MCF 10A (cell line): ENCODE measurements around the gene FAM228A. TPM values are rescaled to one million over a fixed set of nuclear protein-coding genes. Genes with fewer than 3 reads are reported as not detected.

Source experiments
- BruUV-seq: library from RNA; stranded (reverse); fragments of 400-500 nt; replicated peaks from 2 replicates; lab custom pipeline; 2021; lab: Mats Ljungman, UMichigan
- CTCF ChIA-PET: fragments of 300-600 bp; sonication (Branson Sonifier 250); formaldehyde crosslinking; extraction: SDS; loops from one replicate; lab custom pipeline; 2021; ENCODE audit warnings: antibody characterized with exemption, inconsistent platforms; lab: Yijun Ruan, JAX
- POLR2A ChIA-PET: fragments of 300-600, 350-650 bp; sonication (Branson Sonifier 250); formaldehyde crosslinking; extraction: SDS; loops from one replicate; lab custom pipeline; 2020; ENCODE audit warnings: antibody characterized with exemption, inconsistent platforms; lab: Yijun Ruan, JAX
- DNase-seq: peaks from one replicate; pipeline ENCODE4 v3.0.0-alpha.2; 2018; ENCODE audit not compliant: unreplicated experiment
- H3K27ac Mint-ChIP-seq: one replicate; pipeline ENCODE4 v1.8.0; 2022; ENCODE audit warnings: mild to moderate bottlenecking, low read depth, mixed read lengths; ENCODE audit not compliant: unreplicated experiment
- H3K27me3 Mint-ChIP-seq: one replicate; pipeline ENCODE4 v1.8.0; 2022; ENCODE audit warnings: mixed read lengths; ENCODE audit not compliant: insufficient read depth, unreplicated experiment
- H3K36me3 Mint-ChIP-seq: one replicate; pipeline ENCODE4 v1.8.0; 2022; ENCODE audit warnings: mild to moderate bottlenecking, moderate library complexity, mixed read lengths; ENCODE audit not compliant: insufficient read depth, unreplicated experiment
- H3K4me1 Mint-ChIP-seq: one replicate; pipeline ENCODE4 v1.8.0; 2022; ENCODE audit warnings: mixed read lengths; ENCODE audit not compliant: insufficient read depth, unreplicated experiment
- H3K4me3 Mint-ChIP-seq: one replicate; pipeline ENCODE4 v1.8.0; 2022; ENCODE audit warnings: mild to moderate bottlenecking, moderate library complexity, mixed read lengths; ENCODE audit not compliant: unreplicated experiment
- H3K9me3 Mint-ChIP-seq: one replicate; pipeline ENCODE4 v1.8.0; 2022; ENCODE audit warnings: mixed read lengths; ENCODE audit not compliant: unreplicated experiment
- CTCF ChIP-seq: fragments of 200-600 bp; IDR thresholded peaks from one replicate; pipeline ENCODE4 v1.8.0; 2022; ENCODE audit warnings: antibody characterized with exemption, mild to moderate bottlenecking; ENCODE audit not compliant: unreplicated experiment
- intact Hi-C: fragments of 100-400 bp; cut with micrococcal nuclease; formaldehyde crosslinking; loops from 2 replicates; pipeline ENCODE4 v1.14.1; 2022
- total RNA-seq: library from RNA; stranded (reverse); gene quantifications from 2 replicates; pipeline ENCODE4 v1.2.3, GENCODE V29; 2022

FAM228A gene
- total RNA-seq, 1 experiment from 2014 or later: not detected

DNA sequence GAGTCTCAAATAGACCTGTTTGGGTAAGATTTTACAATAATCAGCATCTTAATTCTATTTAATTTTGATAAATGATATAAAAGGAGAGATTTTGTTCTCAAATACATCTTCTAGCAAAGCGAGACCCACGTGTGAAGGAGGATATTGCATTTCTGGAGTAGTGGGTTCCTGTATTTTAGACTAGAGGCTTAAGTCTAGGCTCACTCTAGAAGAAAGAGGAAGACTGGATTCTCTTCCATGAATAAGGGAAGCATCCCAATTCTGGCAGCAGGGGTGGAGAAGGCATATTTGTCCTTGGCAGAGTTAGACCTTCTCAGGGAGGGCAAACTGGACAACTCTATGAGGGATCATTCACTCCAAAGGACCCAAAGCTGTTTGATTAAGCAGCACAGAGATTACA lies 11.3 kb upstream of the FAM228A start:
- no peak for TF ChIP-seq CTCF
- Mint-ChIP-seq H3K36me3 (peaks cover 7% of the 10 kb centered on the region), H3K4me1 (no peaks in the 10 kb centered on the region), H3K27ac (no peak overlapping the region), H3K27me3 (no peaks in the 10 kb centered on the region), H3K9me3 (no peaks in the 10 kb centered on the region), H3K4me3 (no peak overlapping the region)
- BruUV-seq: no TSS peak
- no peak for DNase-seq
- intact Hi-C loops: loop anchor here (10.0 kb wide), 1 partner anchor 339 kb away; no protein-coding TSS in a partner anchor
- ChIA-PET CTCF (interaction anchor here (0.6 to 1.0 kb wide), 5 partner anchors 41 to 721 kb away, joined by 3 to 6 read pairs (median 3); partner anchors contain the start of gene PFN4), POLR2A (interaction anchor here (0.8 kb wide), 1 partner anchor 79 kb away, joined by 4 read pairs; no protein-coding TSS in a partner anchor)

- H3K4me3 Mint-ChIP-seq: no peak overlapping the region
- ChIA-PET CTCF (interaction anchor here (0.6 to 1.0 kb wide), 5 partner anchors 42 to 722 kb away, joined by 3 to 6 read pairs (median 3); partner anchors contain the start of gene PFN4), POLR2A (interaction anchor here (0.8 kb wide), 1 partner anchor 80 kb away, joined by 4 read pairs; no protein-coding TSS in a partner anchor)
- BruUV-seq: no TSS peak
- TF ChIP-seq CTCF: peak; percentile 60
- H3K36me3 Mint-ChIP-seq: peaks cover 10% of the 10 kb centered on the region
- H3K4me1 Mint-ChIP-seq: no peaks in the 10 kb centered on the region
- no peaks in the 10 kb centered on the region for H3K27me3 Mint-ChIP-seq
- no peaks in the 10 kb centered on the region for H3K9me3 Mint-ChIP-seq
- peak; percentile 38 for DNase-seq
- H3K27ac Mint-ChIP-seq: no peak overlapping the region
- intact Hi-C loops: loop anchor here (1.0 to 10.0 kb wide), 3 partner anchors 80 to 340 kb away; partner anchors contain the start of gene TP53I3
These were observed 10.4 kb upstream of the FAM228A start for GRCh38 chr2:24164416-24164973.

- BruUV-seq: no TSS peak
- CTCF ChIA-PET: no interaction called here
- peaks cover 10% of the 10 kb centered on the region for H3K36me3 Mint-ChIP-seq
- no peaks in the 10 kb centered on the region for H3K4me1 Mint-ChIP-seq
- DNase-seq: no peak
- no peaks in the 10 kb centered on the region for H3K9me3 Mint-ChIP-seq
- intact Hi-C loops: loop anchor here (10.0 kb wide), 1 partner anchor 344 kb away; no protein-coding TSS in a partner anchor
- no peak overlapping the region for H3K4me3 Mint-ChIP-seq
- no peaks in the 10 kb centered on the region for H3K27me3 Mint-ChIP-seq
- H3K27ac Mint-ChIP-seq: no peak overlapping the region
- POLR2A ChIA-PET: interaction anchor here (1.4 kb wide), 1 partner anchor 11 kb away, joined by 3 read pairs; no protein-coding TSS in a partner anchor
- TF ChIP-seq CTCF: no peak
These were observed 5.8 kb upstream of the FAM228A start for GRCh38 chr2:24169023-24169422.

GRCh38 chr2:24175631-24176187 lies 856 bp downstream of the FAM228A start:
- DNase-seq: no peak
- Mint-ChIP-seq H3K4me3 (no peak overlapping the region), H3K9me3 (no peaks in the 10 kb centered on the region), H3K27me3 (no peaks in the 10 kb centered on the region), H3K36me3 (no peaks in the 10 kb centered on the region), H3K4me1 (no peaks in the 10 kb centered on the region), H3K27ac (no peak overlapping the region)
- ChIA-PET POLR2A (interaction anchor here (0.8 kb wide), 1 partner anchor 263 kb away, joined by 3 read pairs; no protein-coding TSS in a partner anchor), CTCF (interaction anchor here (0.6 kb wide), 1 partner anchor 227 kb away, joined by 3 read pairs; no protein-coding TSS in a partner anchor)
- BruUV-seq: no TSS peak
- intact Hi-C loops: no loop called here
- no peak for TF ChIP-seq CTCF
